SU-DHL-6 (cell line): ENCODE measurements around the gene MYZAP.

Experiments
- H2AFZ ChIP-seq: fragments of 200-600 bp; sonication (generic); 2 replicates; pipeline ENCODE4 v1.6.1; 2014; ENCODE audit warnings: low read depth, mild to moderate bottlenecking, moderate library complexity, mixed read lengths, antibody characterized with exemption, low read length; ENCODE audit not compliant: severe bottlenecking
- H3F3A ChIP-seq: fragments of 200-600 bp; shearing (Covaris generic); 2 replicates; pipeline ENCODE4 v1.6.0; 2016; ENCODE audit warnings: antibody characterized with exemption, mild to moderate bottlenecking; ENCODE audit not compliant: insufficient read depth
- H3K27ac ChIP-seq: fragments of 200-600 bp; sonication (generic); 2 replicates; pipeline ENCODE4 v1.5.1; 2016; ENCODE audit warnings: low read depth, mild to moderate bottlenecking, low read length, moderate library complexity, mixed read lengths
- H3K27me3 ChIP-seq: fragments of 200-600 bp; sonication (generic), shearing (Covaris generic); 2 replicates; pipeline ENCODE4 v1.6.0; 2014; ENCODE audit warnings: mild to moderate bottlenecking, low read length
- H3K36me3 ChIP-seq: fragments of 200-600 bp; sonication (generic); 2 replicates; pipeline ENCODE4 v1.6.1; 2014; ENCODE audit warnings: mild to moderate bottlenecking, low read length, mixed read lengths
- H3K4me2 ChIP-seq: fragments of 300-600, 200-600 bp; shearing (Covaris generic), sonication (generic); 2 replicates; pipeline ENCODE4 v1.6.0; 2014; ENCODE audit warnings: low read length, low read depth, mild to moderate bottlenecking; ENCODE audit not compliant: poor library complexity, severe bottlenecking
- H3K4me3 ChIP-seq: fragments of 200-600 bp; sonication (generic); 2 replicates; pipeline ENCODE4 v1.5.1; 2014; ENCODE audit warnings: antibody characterized with exemption, low read length, mild to moderate bottlenecking, mixed read lengths; ENCODE audit not compliant: insufficient read depth, poor library complexity, severe bottlenecking
- H3K79me2 ChIP-seq: fragments of 200-600 bp; sonication (generic); 2 replicates; pipeline ENCODE4 v1.6.1; 2014; ENCODE audit warnings: mild to moderate bottlenecking, low read length, moderate library complexity; ENCODE audit not compliant: insufficient read depth
- H3K9ac ChIP-seq: fragments of 200-600 bp; sonication (generic); 2 replicates; pipeline ENCODE4 v1.7.0; 2014; ENCODE audit warnings: mild to moderate bottlenecking, low read length
- H3K9me2 ChIP-seq: fragments of 200-600 bp; sonication (generic); replicated peaks from 2 replicates; pipeline ENCODE4 v1.6.1; 2014; ENCODE audit warnings: low read length; ENCODE audit not compliant: insufficient read depth
- H3K9me3 ChIP-seq: fragments of 200-600 bp; sonication (generic); 2 replicates; pipeline ENCODE4 v1.6.1; 2014; ENCODE audit warnings: low read length, mixed read lengths; ENCODE audit not compliant: insufficient read depth
- H4K20me1 ChIP-seq: fragments of 200-600 bp; sonication (generic); 2 replicates; pipeline ENCODE4 v1.6.1; 2014; ENCODE audit warnings: low read depth, mild to moderate bottlenecking, antibody characterized with exemption, low read length, moderate library complexity, mixed read lengths
- CTCF ChIP-seq: fragments of 200-600 bp; sonication (generic); IDR thresholded peaks from one replicate; pipeline ENCODE4 v1.5.1; 2017; ENCODE audit warnings: antibody characterized with exemption, mild to moderate bottlenecking, low read length, moderate library complexity; ENCODE audit not compliant: insufficient read depth, poor library complexity, severe bottlenecking
- EZH2phosphoT487 ChIP-seq: fragments of 200-600 bp; sonication (generic), shearing (Covaris generic); conservative IDR thresholded peaks from 2 replicates; pipeline ENCODE4 v1.6.1; 2018; ENCODE audit warnings: mild to moderate bottlenecking, antibody characterized with exemption, low read length, moderate library complexity, mixed read lengths

MYZAP gene

GRCh38 chr15:57732526-57733331 lies 141.0 kb downstream of the MYZAP start:
- no peak overlapping the region for H3K9ac ChIP-seq
- no peak overlapping the region for H3K27ac ChIP-seq
- TF ChIP-seq EZH2phosphoT487 = no peak
- peak; percentile 97 for TF ChIP-seq CTCF
- no peak overlapping the region for H2AFZ ChIP-seq
- H3K9me3 ChIP-seq = no peaks in the 10 kb centered on the region
- H3K36me3 ChIP-seq = no peaks in the 10 kb centered on the region
- no peaks in the 10 kb centered on the region for H3K9me2 ChIP-seq
- no peaks in the 10 kb centered on the region for H3K27me3 ChIP-seq
- no peaks in the 10 kb centered on the region for H4K20me1 ChIP-seq
- no peaks in the 10 kb centered on the region for H3K79me2 ChIP-seq
- H3F3A ChIP-seq = no peaks in the 10 kb centered on the region
- H3K4me2 ChIP-seq = no peak overlapping the region
- no peak overlapping the region for H3K4me3 ChIP-seq

GRCh38 chr15:57734860-57735259 lies 143.2 kb downstream of the MYZAP start:
- Histone ChIP-seq H3K9ac (no peak overlapping the region), H3K4me3 (no peak overlapping the region), H3K27me3 (no peaks in the 10 kb centered on the region), H3F3A (no peaks in the 10 kb centered on the region), H3K79me2 (no peaks in the 10 kb centered on the region), H3K4me2 (no peak overlapping the region), H3K9me3 (no peaks in the 10 kb centered on the region), H4K20me1 (no peaks in the 10 kb centered on the region), H2AFZ (no peak overlapping the region), H3K27ac (no peak overlapping the region), H3K9me2 (no peaks in the 10 kb centered on the region), H3K36me3 (no peaks in the 10 kb centered on the region)
- no peak for TF ChIP-seq EZH2phosphoT487
- TF ChIP-seq CTCF = no peak
